ENCODE results near the gene CRELD2. TPM values are rescaled to one million over a fixed set of nuclear protein-coding genes. Genes with fewer than 3 reads are reported as not detected.

The CRELD2 gene
- polyA plus RNA-seq, 2 of the 4 experiments (the other 2 are of a cell fraction): 15.1 to 18.7 TPM

DNA sequence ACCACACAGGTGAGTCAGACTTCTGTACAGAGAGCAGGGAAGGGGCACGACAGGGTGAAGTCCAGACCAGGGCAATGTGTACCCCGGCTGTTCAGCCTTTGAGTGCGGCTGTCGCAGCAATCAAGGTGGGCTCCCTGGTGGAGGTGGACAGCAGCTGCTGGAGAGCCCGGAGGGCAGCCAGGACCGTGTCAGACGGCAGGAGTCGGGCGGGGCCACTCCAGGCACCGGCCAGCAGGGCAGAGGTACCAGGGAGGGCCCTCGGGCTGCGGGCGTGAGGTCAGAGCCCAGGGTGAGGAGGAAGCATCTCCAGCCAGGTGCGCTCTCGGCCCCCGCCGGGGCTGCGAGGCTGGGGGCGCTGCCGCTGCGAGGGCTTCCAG lies 41.3 kb downstream of the CRELD2 start (continued):
- TF ChIP-seq SMC3 (IDR thresholded peaks at IDR 0.05) (no peak), CBX8 (IDR thresholded peaks at IDR 0.05) (no peak), MAZ (IDR thresholded peaks at IDR 0.05; ENCODE audit: borderline replicate concordance, low read depth, low read length) (no peak), ESRRA (IDR thresholded peaks at IDR 0.05; ENCODE audit: borderline replicate concordance, low read length) (no peak), TP53 (CRISPR knock-in tag; IDR thresholded peaks at IDR 0.05) (no peak), TFCP2L1 (CRISPR knock-in tag; IDR thresholded peaks at IDR 0.05) (0 out of 2 replicates have a peak, but pooled peaks have one; percentile 10), SREBF2 (IDR thresholded peaks at IDR 0.05) (no peak), RARB (CRISPR knock-in tag; IDR thresholded peaks at IDR 0.05) (no peak)

DNA sequence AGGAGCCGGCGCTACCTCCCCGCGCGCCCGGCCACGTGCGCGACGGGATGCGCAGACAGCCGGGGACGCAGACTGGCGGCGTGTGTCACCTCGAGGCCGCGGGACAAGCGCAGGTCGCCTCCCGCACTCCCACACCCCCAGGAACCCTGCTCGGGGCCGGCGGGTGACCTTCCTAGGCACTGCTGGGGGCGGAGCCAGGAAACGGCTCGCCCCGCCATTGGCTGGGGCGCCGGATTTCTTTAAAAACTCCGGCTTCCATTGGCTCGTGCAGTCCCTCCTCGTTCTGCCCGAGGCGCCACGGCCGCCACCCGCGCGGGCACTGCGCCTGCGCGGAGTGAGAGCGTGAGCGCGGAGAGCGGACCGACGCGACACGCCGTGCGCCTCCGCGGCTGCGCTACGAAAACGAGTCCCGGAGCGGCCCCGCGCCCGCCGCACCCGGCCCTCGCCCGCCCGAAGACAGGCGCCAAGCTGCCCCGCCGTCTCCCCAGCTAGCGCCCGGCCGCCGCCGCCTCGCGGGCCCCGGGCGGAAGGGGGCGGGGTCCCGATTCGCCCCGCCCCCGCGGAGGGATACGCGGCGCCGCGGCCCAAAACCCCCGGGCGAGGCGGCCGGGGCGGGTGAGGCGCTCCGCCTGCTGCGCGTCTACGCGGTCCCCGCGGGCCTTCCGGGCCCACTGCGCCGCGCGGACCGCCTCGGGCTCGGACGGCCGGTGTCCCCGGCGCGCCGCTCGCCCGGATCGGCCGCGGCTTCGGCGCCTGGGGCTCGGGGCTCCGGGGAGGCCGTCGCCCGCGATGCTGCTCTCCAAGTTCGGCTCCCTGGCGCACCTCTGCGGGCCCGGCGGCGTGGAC lies 41.9 kb downstream of the CRELD2 start, which contains the start of gene PIM3:
Gene PIM3 (plus strand): TSS at position 614 of the 846 bp plus-strand sequence. CDS start 176 bp downstream, at position 790.
- POLR2A ChIA-PET: interaction anchor here (1.1 to 2.7 kb wide), 3 partner anchors 9 to 27 kb away, joined by 3 to 13 read pairs (median 4); no protein-coding TSS in a partner anchor
- H3K4me1 ChIP-seq: peaks cover 38% of the 10 kb centered on the region
- DNase-seq (ENCODE audit: low read depth in 1 of 2, low spot score in 1 of 2): peak; percentile 90 to 95
- H3K27ac ChIP-seq: peak within 1 kb of the TSS; percentile 96
- 0% methylated on average over 9 of the region's 137 CpGs for WGBS (ENCODE audit: missing lambda C conversion rate)
- peak; percentile 91 for TF ChIP-seq POLR2A (IDR thresholded peaks at IDR 0.05; ENCODE audit: low read length)
- TF ChIP-seq RCOR1 (IDR thresholded peaks at IDR 0.05; ENCODE audit: low read depth, low read length): no peak
- TF ChIP-seq, protein P1, sequence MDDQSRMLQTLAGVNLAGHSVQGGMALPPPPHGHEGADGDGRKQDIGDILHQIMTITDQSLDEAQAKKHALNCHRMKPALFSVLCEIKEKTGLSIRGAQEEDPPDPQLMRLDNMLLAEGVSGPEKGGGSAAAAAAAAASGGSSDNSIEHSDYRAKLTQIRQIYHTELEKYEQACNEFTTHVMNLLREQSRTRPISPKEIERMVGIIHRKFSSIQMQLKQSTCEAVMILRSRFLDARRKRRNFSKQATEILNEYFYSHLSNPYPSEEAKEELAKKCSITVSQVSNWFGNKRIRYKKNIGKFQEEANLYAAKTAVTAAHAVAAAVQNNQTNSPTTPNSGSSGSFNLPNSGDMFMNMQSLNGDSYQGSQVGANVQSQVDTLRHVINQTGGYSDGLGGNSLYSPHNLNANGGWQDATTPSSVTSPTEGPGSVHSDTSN (IDR thresholded peaks at IDR 0.05): peak; percentile 76
- no peak for TF ChIP-seq FOSB (CRISPR knock-in tag; IDR thresholded peaks at IDR 0.05)
- 0 out of 2 replicates have a peak, but pooled peaks have one; percentile 30 for TF ChIP-seq HOXB5 (CRISPR knock-in tag; IDR thresholded peaks at IDR 0.05)
- TF ChIP-seq, protein P2, sequence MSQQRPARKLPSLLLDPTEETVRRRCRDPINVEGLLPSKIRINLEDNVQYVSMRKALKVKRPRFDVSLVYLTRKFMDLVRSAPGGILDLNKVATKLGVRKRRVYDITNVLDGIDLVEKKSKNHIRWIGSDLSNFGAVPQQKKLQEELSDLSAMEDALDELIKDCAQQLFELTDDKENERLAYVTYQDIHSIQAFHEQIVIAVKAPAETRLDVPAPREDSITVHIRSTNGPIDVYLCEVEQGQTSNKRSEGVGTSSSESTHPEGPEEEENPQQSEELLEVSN (IDR thresholded peaks at IDR 0.05; ENCODE audit: borderline replicate concordance, low read depth): no peak
- TF ChIP-seq JUNB (IDR thresholded peaks at IDR 0.05): no peak
- no peak for TF ChIP-seq FOSL2 (IDR thresholded peaks at IDR 0.05)
- TF ChIP-seq FOSL2 (CRISPR knock-in tag; IDR thresholded peaks at IDR 0.05): 0 out of 2 replicates have a peak, but pooled peaks have one; percentile 3
- TF ChIP-seq, protein P3, sequence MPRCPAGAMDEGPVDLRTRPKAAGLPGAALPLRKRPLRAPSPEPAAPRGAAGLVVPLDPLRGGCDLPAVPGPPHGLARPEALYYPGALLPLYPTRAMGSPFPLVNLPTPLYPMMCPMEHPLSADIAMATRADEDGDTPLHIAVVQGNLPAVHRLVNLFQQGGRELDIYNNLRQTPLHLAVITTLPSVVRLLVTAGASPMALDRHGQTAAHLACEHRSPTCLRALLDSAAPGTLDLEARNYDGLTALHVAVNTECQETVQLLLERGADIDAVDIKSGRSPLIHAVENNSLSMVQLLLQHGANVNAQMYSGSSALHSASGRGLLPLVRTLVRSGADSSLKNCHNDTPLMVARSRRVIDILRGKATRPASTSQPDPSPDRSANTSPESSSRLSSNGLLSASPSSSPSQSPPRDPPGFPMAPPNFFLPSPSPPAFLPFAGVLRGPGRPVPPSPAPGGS (IDR thresholded peaks at IDR 0.05): peak; percentile 76
- peak; percentile 36 for TF ChIP-seq CHD2 (IDR thresholded peaks at IDR 0.05; ENCODE audit: low read length, partially characterized antibody)
- TF ChIP-seq, protein P4, sequence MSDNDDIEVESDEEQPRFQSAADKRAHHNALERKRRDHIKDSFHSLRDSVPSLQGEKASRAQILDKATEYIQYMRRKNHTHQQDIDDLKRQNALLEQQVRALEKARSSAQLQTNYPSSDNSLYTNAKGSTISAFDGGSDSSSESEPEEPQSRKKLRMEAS (IDR thresholded peaks at IDR 0.05): peak; percentile 53
- TF ChIP-seq, protein P5, sequence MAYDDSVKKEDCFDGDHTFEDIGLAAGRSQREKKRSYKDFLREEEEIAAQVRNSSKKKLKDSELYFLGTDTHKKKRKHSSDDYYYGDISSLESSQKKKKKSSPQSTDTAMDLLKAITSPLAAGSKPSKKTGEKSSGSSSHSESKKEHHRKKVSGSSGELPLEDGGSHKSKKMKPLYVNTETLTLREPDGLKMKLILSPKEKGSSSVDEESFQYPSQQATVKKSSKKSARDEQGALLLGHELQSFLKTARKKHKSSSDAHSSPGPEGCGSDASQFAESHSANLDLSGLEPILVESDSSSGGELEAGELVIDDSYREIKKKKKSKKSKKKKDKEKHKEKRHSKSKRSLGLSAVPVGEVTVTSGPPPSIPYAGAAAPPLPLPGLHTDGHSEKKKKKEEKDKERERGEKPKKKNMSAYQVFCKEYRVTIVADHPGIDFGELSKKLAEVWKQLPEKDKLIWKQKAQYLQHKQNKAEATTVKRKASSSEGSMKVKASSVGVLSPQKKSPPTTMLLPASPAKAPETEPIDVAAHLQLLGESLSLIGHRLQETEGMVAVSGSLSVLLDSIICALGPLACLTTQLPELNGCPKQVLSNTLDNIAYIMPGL (CRISPR knock-in tag; IDR thresholded peaks at IDR 0.05; ENCODE audit: borderline replicate concordance): no peak
- peak; percentile 56 to 93; a peak in 4 of 5 replicates for TF ChIP-seq JUN (IDR thresholded peaks at IDR 0.05)
- TF ChIP-seq CBX8 (IDR thresholded peaks at IDR 0.05): no peak
- 0 out of 2 replicates have a peak, but pooled peaks have one; percentile 1 for TF ChIP-seq TFCP2L1 (CRISPR knock-in tag; IDR thresholded peaks at IDR 0.05)
- peak; percentile 28; the same call in 1 of the 2 replicates for TF ChIP-seq PHF8 (IDR thresholded peaks at IDR 0.05; ENCODE audit: borderline replicate concordance, low read depth)
- no peak for TF ChIP-seq ZC3H11A (IDR thresholded peaks at IDR 0.05)
- 0 out of 2 replicates have a peak, but pooled peaks have one; percentile 59 for TF ChIP-seq MAZ (IDR thresholded peaks at IDR 0.05; ENCODE audit: borderline replicate concordance, low read depth, low read length)
- TF ChIP-seq ZSCAN20 (CRISPR knock-in tag; IDR thresholded peaks at IDR 0.05): no peak
- TF ChIP-seq NPAS2 (CRISPR knock-in tag; IDR thresholded peaks at IDR 0.05; ENCODE audit: borderline replicate concordance): 0 out of 2 replicates have a peak, but pooled peaks have one; percentile 14
- no peak for TF ChIP-seq EHF (CRISPR knock-in tag; IDR thresholded peaks at IDR 0.05)
- no peak for TF ChIP-seq RARB (CRISPR knock-in tag; IDR thresholded peaks at IDR 0.05)
- H3K4me2 ChIP-seq: peak within 1 kb of the TSS; percentile 93
- H3K9me3 ChIP-seq: no peaks in the 10 kb centered on the region
- CTCF ChIA-PET: interaction anchor here (2.8 kb wide), 1 partner anchor 70 kb away, joined by 8 read pairs; no protein-coding TSS in a partner anchor
- peak; percentile 65 to 86 for ATAC-seq
- H3K4me3 ChIP-seq: peak within 1 kb of the TSS; percentile 79
- no peak for FAIRE-seq

All from A549 (cell line).